ENCODE measurements around the gene MRPL12.

Gene MRPL12

GRCh38 chr17:81682565-81683207 is 20.5 kb upstream of the MRPL12 start:
- DNase-seq (ENCODE audit: low spot score), result no peak

GRCh38 chr17:81683208-81683583 is 20.0 kb upstream of the MRPL12 start:
- FAIRE-seq (no peak), DNase-seq (ENCODE audit: low spot score) (no peak)

More at GRCh38 chr17:81682565-81683207, 20.5 kb upstream of the MRPL12 start:
- FAIRE-seq, result no peak

GRCh38 chr17:81683584-81684441 is 19.4 kb upstream of the MRPL12 start, which contains the start of the genes ARL16 and HGS:
TSS of gene ARL16 (minus strand) at chr17:81683797. CDS start at chr17:81683753, 44 bp downstream.
TSS of gene HGS (plus strand) at chr17:81684011. CDS start at chr17:81684067, 56 bp downstream.
- DNase-seq (ENCODE audit: low spot score) (peak; percentile 97), FAIRE-seq (peak; percentile 87)

- FAIRE-seq, result peak; percentile 12
- no peak for DNase-seq (ENCODE audit: low spot score)
These were observed 18.7 kb upstream of the MRPL12 start for GRCh38 chr17:81684442-81684911.

- peak; percentile 85 for FAIRE-seq
These were observed 18.1 kb upstream of the MRPL12 start for GRCh38 chr17:81685108-81685507.

GRCh38 chr17:81686614-81687013 is 16.6 kb upstream of the MRPL12 start:
- no peak for FAIRE-seq

More at GRCh38 chr17:81685108-81685507, 18.1 kb upstream of the MRPL12 start:
- peak; percentile 86 for DNase-seq (ENCODE audit: low spot score)

GRCh38 chr17:81687770-81688541 is 15.2 kb upstream of the MRPL12 start:
- no peak for FAIRE-seq
- no peak for DNase-seq (ENCODE audit: low spot score)

More at GRCh38 chr17:81686614-81687013, 16.6 kb upstream of the MRPL12 start:
- DNase-seq (ENCODE audit: low spot score), result no peak

GRCh38 chr17:81688616-81689015 is 14.6 kb upstream of the MRPL12 start:
- FAIRE-seq (no peak), DNase-seq (ENCODE audit: low spot score) (no peak)

GRCh38 chr17:81690066-81690465 is 13.1 kb upstream of the MRPL12 start:
- FAIRE-seq (no peak), DNase-seq (ENCODE audit: low spot score) (no peak)

GRCh38 chr17:81690549-81690948 is 12.6 kb upstream of the MRPL12 start:
- no peak for FAIRE-seq
- DNase-seq (ENCODE audit: low spot score), result no peak

GRCh38 chr17:81691196-81691595 is 12.0 kb upstream of the MRPL12 start:
- no peak for FAIRE-seq
- no peak for DNase-seq (ENCODE audit: low spot score)

- FAIRE-seq, result no peak
- DNase-seq (ENCODE audit: low spot score), result no peak
These were observed 11.6 kb upstream of the MRPL12 start for GRCh38 chr17:81691608-81692007.

GRCh38 chr17:81693509-81694210 is 9.5 kb upstream of the MRPL12 start:
- DNase-seq (ENCODE audit: low spot score), result no peak
- no peak for FAIRE-seq

GRCh38 chr17:81694810-81695209 is 8.4 kb upstream of the MRPL12 start:
- FAIRE-seq, result no peak
- no peak for DNase-seq (ENCODE audit: low spot score)

GRCh38 chr17:81695211-81695610 is 8.0 kb upstream of the MRPL12 start:
- FAIRE-seq (no peak), DNase-seq (ENCODE audit: low spot score) (no peak)

GRCh38 chr17:81695801-81696200 is 7.4 kb upstream of the MRPL12 start:
- no peak for FAIRE-seq
- no peak for DNase-seq (ENCODE audit: low spot score)

GRCh38 chr17:81696218-81696941 is 6.8 kb upstream of the MRPL12 start:
- DNase-seq (ENCODE audit: low spot score), result no peak
- FAIRE-seq, result no peak

- no peak for FAIRE-seq
- no peak for DNase-seq (ENCODE audit: low spot score)
These were observed 5.7 kb upstream of the MRPL12 start for GRCh38 chr17:81697261-81698044.
